Thoracic aorta (tissue), 2 donors: ENCODE results near the gene SEPTIN11. TPM values are rescaled to one million over a fixed set of nuclear protein-coding genes. Genes with fewer than 3 reads are reported as not detected.
A peak's percentile ranks its signal among the peaks of the same experiment; 100 is the strongest.

ENCODE experiments used
- ATAC-seq: fragments of 150-250 bp; one replicate; pipeline ENCODE4 v1.8.0; 2017; ENCODE audit warnings: low read depth; ENCODE audit not compliant: insufficient number of reproducible peaks, low FRiP score
- DNase-seq: peaks from one replicate; pipeline ENCODE4 v3.0.0-alpha.2; 2020; ENCODE audit warnings: low spot score
- H3K27ac ChIP-seq, 2 donors: fragments of 200-600 bp; sonication (generic); 1 replicate in 1 of 2; 2 replicates in 1 of 2; pipeline ENCODE4 v1.5.1; 2016; ENCODE audit warnings: mild to moderate bottlenecking in 2 of 2, moderate library complexity in 2 of 2
- H3K27me3 ChIP-seq: fragments of 200-600 bp; sonication (generic); replicated peaks from 2 replicates; pipeline ENCODE4 v1.6.0; 2016; ENCODE audit warnings: mild to moderate bottlenecking; ENCODE audit not compliant: insufficient read depth
- H3K36me3 ChIP-seq: fragments of 200-600 bp; sonication (generic); one replicate; pipeline ENCODE4 v1.5.1; 2016
- H3K4me1 ChIP-seq, 2 donors: fragments of 200-600 bp; sonication (generic); 1 replicate in 1 of 2; 2 replicates in 1 of 2; pipeline versions ENCODE4 v1.5.1 to v1.6.0; 2016; ENCODE audit warnings: low read depth in 2 of 2, mild to moderate bottlenecking in 1 of 2; ENCODE audit not compliant: control insufficient read depth in 1 of 2
- H3K4me3 ChIP-seq: fragments of 200-600 bp; sonication (generic); 2 replicates; pipeline ENCODE4 v1.5.1; 2016; ENCODE audit warnings: mild to moderate bottlenecking
- H3K9me3 ChIP-seq: fragments of 200-600 bp; sonication (generic); 2 replicates; pipeline ENCODE4 v1.5.1; 2016
- CTCF ChIP-seq: fragments of 200-600 bp; sonication (generic); IDR thresholded peaks from one replicate; pipeline ENCODE4 v1.5.1; 2019; ENCODE audit warnings: antibody characterized with exemption
- total RNA-seq, 2 donors: library from RNA; depleted of rRNA; stranded (reverse); fragments of >200 nt; gene quantifications; one replicate each; pipeline versions ENCODE4 v1.1.0 to v1.2.3, GENCODE V29; 2016

The SEPTIN11 gene
- 100 to 1,000 TPM; 142 to 156 TPM for total RNA-seq

GRCh38 chr4:76949276-76950051 lies at the start of gene SEPTIN11:
TSS of gene SEPTIN11 (plus strand) at chr4:76949752. CDS start at chr4:76949904, 152 bp downstream.
- Histone ChIP-seq H3K36me3 (no peaks in the 10 kb centered on the region), H3K4me3 (peak within 1 kb of the TSS; percentile 80), H3K4me1 (peaks cover 7 to 40% of the 10 kb centered on the region in 2 donors), H3K27me3 (no peaks in the 10 kb centered on the region), H3K9me3 (no peaks in the 10 kb centered on the region), H3K27ac (peak within 1 kb of the TSS; percentile 92 to 95)
- no peak for TF ChIP-seq CTCF
- ATAC-seq (peak; percentile 77), DNase-seq (peak; percentile 85)

GRCh38 chr4:76902233-76902890 lies 47.2 kb upstream of the SEPTIN11 start:
- TF ChIP-seq CTCF, result no peak
- DNase-seq (no peak), ATAC-seq (no peak)
- H3K27me3 ChIP-seq, result no peaks in the 10 kb centered on the region
- no peak overlapping the region for H3K27ac ChIP-seq
- no peak overlapping the region for H3K4me3 ChIP-seq
- H3K9me3 ChIP-seq, result no peaks in the 10 kb centered on the region
- peaks cover 0 to 9% of the 10 kb centered on the region in 2 donors for H3K4me1 ChIP-seq
- no peaks in the 10 kb centered on the region for H3K36me3 ChIP-seq

GRCh38 chr4:76904646-76905190 lies 44.8 kb upstream of the SEPTIN11 start:
- Histone ChIP-seq H3K9me3 (no peaks in the 10 kb centered on the region), H3K4me1 (no peaks in the 10 kb centered on the region), H3K36me3 (no peaks in the 10 kb centered on the region), H3K27ac (no peak overlapping the region), H3K27me3 (no peaks in the 10 kb centered on the region), H3K4me3 (no peak overlapping the region)
- DNase-seq (no peak), ATAC-seq (no peak)
- no peak for TF ChIP-seq CTCF

GRCh38 chr4:76905521-76905920 lies 44.0 kb upstream of the SEPTIN11 start:
- Histone ChIP-seq H3K27ac (no peak overlapping the region), H3K9me3 (no peaks in the 10 kb centered on the region), H3K27me3 (no peaks in the 10 kb centered on the region), H3K36me3 (no peaks in the 10 kb centered on the region), H3K4me3 (no peak overlapping the region), H3K4me1 (no peaks in the 10 kb centered on the region)
- DNase-seq (no peak), ATAC-seq (no peak)
- TF ChIP-seq CTCF, result no peak

GRCh38 chr4:76909711-76910110 lies 39.8 kb upstream of the SEPTIN11 start:
- ATAC-seq (no peak), DNase-seq (no peak)
- no peaks in the 10 kb centered on the region for H3K4me1 ChIP-seq
- no peak for TF ChIP-seq CTCF
- H3K27me3 ChIP-seq, result no peaks in the 10 kb centered on the region
- H3K36me3 ChIP-seq, result no peaks in the 10 kb centered on the region
- H3K27ac ChIP-seq, result no peak overlapping the region
- no peaks in the 10 kb centered on the region for H3K9me3 ChIP-seq
- no peak overlapping the region for H3K4me3 ChIP-seq
